ENCODE measurements around the gene CMKLR1.

The CMKLR1 gene

GRCh38 chr12:108299516-108299915 lies 39.6 kb downstream of the CMKLR1 start:
- DNase-seq (ENCODE audit: low read depth in 1 of 2, low spot score in 1 of 2) = no peak
- Histone ChIP-seq H3K27ac (replicated peaks) (no peak overlapping the region), H3K27me3 (ENCODE audit: insufficient read depth, poor library complexity, severe bottlenecking) (no peaks in the 10 kb centered on the region), H3K4me3 (replicated peaks; ENCODE audit: insufficient read depth, low read length) (no peak overlapping the region)
- TF ChIP-seq POLR2AphosphoS5 (IDR thresholded peaks at IDR 0.05; ENCODE audit: low read depth) = no peak
- no peak for TF ChIP-seq GABPA (IDR thresholded peaks at IDR 0.05; ENCODE audit: low read depth)
- no peak for TF ChIP-seq CTCF (IDR thresholded peaks at IDR 0.05; ENCODE audit: insufficient read depth, low read length)
- no peak for TF ChIP-seq REST (IDR thresholded peaks at IDR 0.05; ENCODE audit: insufficient replicate concordance, low read depth)
- TF ChIP-seq SPI1 (IDR thresholded peaks at IDR 0.05; ENCODE audit: borderline replicate concordance, low read depth) = no peak

- no peak for TF ChIP-seq SPI1 (IDR thresholded peaks at IDR 0.05; ENCODE audit: borderline replicate concordance, low read depth)
- TF ChIP-seq REST (IDR thresholded peaks at IDR 0.05; ENCODE audit: insufficient replicate concordance, low read depth) = no peak
- Histone ChIP-seq H3K4me3 (replicated peaks; ENCODE audit: insufficient read depth, low read length) (no peak overlapping the region), H3K27ac (replicated peaks) (no peak overlapping the region), H3K27me3 (ENCODE audit: insufficient read depth, poor library complexity, severe bottlenecking) (no peaks in the 10 kb centered on the region)
- DNase-seq (ENCODE audit: low read depth in 1 of 2, low spot score in 1 of 2) = no peak
Measured at GRCh38 chr12:108298761-108299275, 40.3 kb downstream of the CMKLR1 start.

GRCh38 chr12:108297895-108298760 lies 41.0 kb downstream of the CMKLR1 start:
- Histone ChIP-seq H3K4me3 (replicated peaks; ENCODE audit: insufficient read depth, low read length) (no peak overlapping the region), H3K27ac (replicated peaks) (no peak overlapping the region), H3K27me3 (ENCODE audit: insufficient read depth, poor library complexity, severe bottlenecking) (no peaks in the 10 kb centered on the region)
- no peak for DNase-seq (ENCODE audit: low read depth in 1 of 2, low spot score in 1 of 2)
- TF ChIP-seq GABPA (IDR thresholded peaks at IDR 0.05; ENCODE audit: low read depth) (no peak), SPI1 (IDR thresholded peaks at IDR 0.05; ENCODE audit: borderline replicate concordance, low read depth) (no peak), CTCF (IDR thresholded peaks at IDR 0.05; ENCODE audit: insufficient read depth, low read length) (no peak), POLR2AphosphoS5 (IDR thresholded peaks at IDR 0.05; ENCODE audit: low read depth) (no peak), REST (IDR thresholded peaks at IDR 0.05; ENCODE audit: insufficient replicate concordance, low read depth) (no peak)
